ENCODE measurements around the gene MCTP2.
"Not testable (repeated sequence)": the region's sequence is repeated elsewhere in the genome, so short reads cannot be mapped to it uniquely, and the experiment has no call there.

MCTP2 gene

GRCh38 chr15:94446441-94446840 lies 215.1 kb downstream of the MCTP2 start:
- no peak for DNase-seq

GRCh38 chr15:94451466-94451865 lies 220.1 kb downstream of the MCTP2 start:
- no peak for DNase-seq

- no peak for DNase-seq
Observed at GRCh38 chr15:94453227-94453988, 222.0 kb downstream of the MCTP2 start.

- DNase-seq, result no peak
Observed at GRCh38 chr15:94455297-94455696, 223.9 kb downstream of the MCTP2 start.

- no peak for DNase-seq
Observed at GRCh38 chr15:94456226-94456625, 224.9 kb downstream of the MCTP2 start.

GRCh38 chr15:94457661-94458060 lies 226.3 kb downstream of the MCTP2 start:
- no peak for DNase-seq

GRCh38 chr15:94460624-94461023 lies 229.3 kb downstream of the MCTP2 start:
- DNase-seq, result no peak

- no peak for DNase-seq
Observed at GRCh38 chr15:94467034-94467433, 235.7 kb downstream of the MCTP2 start.

GRCh38 chr15:94470492-94470891 lies 239.1 kb downstream of the MCTP2 start:
- DNase-seq, result no peak

- no peak for DNase-seq
Observed at GRCh38 chr15:94476686-94477085, 245.3 kb downstream of the MCTP2 start.

- no peak for DNase-seq
Observed at GRCh38 chr15:94477913-94478553, 246.7 kb downstream of the MCTP2 start.

GRCh38 chr15:94478763-94479162 lies 247.4 kb downstream of the MCTP2 start:
- no peak for DNase-seq

- no peak for DNase-seq
Observed at GRCh38 chr15:94480289-94480834, 249.0 kb downstream of the MCTP2 start.

- no peak for DNase-seq
Observed at GRCh38 chr15:94485148-94485719, 253.9 kb downstream of the MCTP2 start.

- no peak for DNase-seq
Observed at GRCh38 chr15:94487635-94488034, 256.3 kb downstream of the MCTP2 start.

GRCh38 chr15:94493176-94493575 lies 261.8 kb downstream of the MCTP2 start:
- no peak for DNase-seq

GRCh38 chr15:94493586-94493985 lies 262.2 kb downstream of the MCTP2 start:
- not testable (repeated sequence) for DNase-seq

- no peak for DNase-seq
Observed at GRCh38 chr15:94494732-94495131, 263.4 kb downstream of the MCTP2 start.

- DNase-seq, result no peak
Observed at GRCh38 chr15:94503293-94503692, 271.9 kb downstream of the MCTP2 start.

GRCh38 chr15:94509259-94509658 lies 277.9 kb downstream of the MCTP2 start:
- no peak for DNase-seq

GRCh38 chr15:94522125-94522524 lies 290.8 kb downstream of the MCTP2 start:
- DNase-seq, result no peak

GRCh38 chr15:94523873-94524272 lies 292.5 kb downstream of the MCTP2 start:
- DNase-seq, result no peak

All from anterior cingulate cortex (tissue), 58 donors.